ENCODE measurements around the gene NOCT. TPM values are rescaled to one million over a fixed set of nuclear protein-coding genes. Genes with fewer than 3 reads are reported as not detected.

The NOCT gene
- total RNA-seq: 19.0 and 19.5 TPM in 2 replicates

GRCh38 chr4:139015269-139015947 is at the start of gene NOCT:
TSS of gene NOCT (plus strand) at chr4:139015781. CDS start at chr4:139015982, 201 bp downstream.

Other genes with a start within 250 kb of the NOCT start
- gene ELF2, start 161.4 kb downstream of the NOCT start, total RNA-seq: 32.1 and 37.6 TPM in 2 replicates